ENCODE data around the gene ZCCHC9.

Gene ZCCHC9

GRCh38 chr5:81354093-81354492, 52.7 kb downstream of the ZCCHC9 start:
- Histone ChIP-seq H3K9me2 (replicated peaks; ENCODE audit: insufficient read depth, low read length) (no peaks in the 10 kb centered on the region), H3K4me2 (ENCODE audit: low read depth, low read length, poor library complexity, severe bottlenecking) (no peak overlapping the region), H2AFZ (ENCODE audit: low read depth, low read length, severe bottlenecking) (no peak overlapping the region), H3K36me3 (ENCODE audit: low read length) (no peaks in the 10 kb centered on the region), H3K27me3 (ENCODE audit: low read length) (no peaks in the 10 kb centered on the region), H3F3A (ENCODE audit: insufficient read depth) (no peaks in the 10 kb centered on the region), H3K27ac (ENCODE audit: low read depth, low read length) (no peak overlapping the region), H3K79me2 (ENCODE audit: insufficient read depth, low read length) (no peaks in the 10 kb centered on the region), H3K4me3 (ENCODE audit: insufficient read depth, low read length, poor library complexity, severe bottlenecking) (no peak overlapping the region), H3K9ac (ENCODE audit: low read length) (no peak overlapping the region), H4K20me1 (ENCODE audit: low read depth, low read length) (no peaks in the 10 kb centered on the region), H3K9me3 (ENCODE audit: insufficient read depth, low read length) (no peaks in the 10 kb centered on the region)
- TF ChIP-seq CTCF (IDR thresholded peaks at IDR 0.05; ENCODE audit: insufficient read depth, low read length, poor library complexity, severe bottlenecking) (no peak), EZH2phosphoT487 (conservative IDR thresholded peaks at IDR 0.05; ENCODE audit: low read length) (no peak)

- H3K4me3 ChIP-seq (ENCODE audit: insufficient read depth, low read length, poor library complexity, severe bottlenecking): no peak overlapping the region
- no peak overlapping the region for H3K4me2 ChIP-seq (ENCODE audit: low read depth, low read length, poor library complexity, severe bottlenecking)
- no peaks in the 10 kb centered on the region for H3K9me2 ChIP-seq (replicated peaks; ENCODE audit: insufficient read depth, low read length)
- H3K9ac ChIP-seq (ENCODE audit: low read length): no peak overlapping the region
- no peaks in the 10 kb centered on the region for H3K79me2 ChIP-seq (ENCODE audit: insufficient read depth, low read length)
- no peaks in the 10 kb centered on the region for H3K36me3 ChIP-seq (ENCODE audit: low read length)
- no peaks in the 10 kb centered on the region for H4K20me1 ChIP-seq (ENCODE audit: low read depth, low read length)
- TF ChIP-seq EZH2phosphoT487 (conservative IDR thresholded peaks at IDR 0.05; ENCODE audit: low read length) (no peak), CTCF (IDR thresholded peaks at IDR 0.05; ENCODE audit: insufficient read depth, low read length, poor library complexity, severe bottlenecking) (no peak)
- no peak overlapping the region for H2AFZ ChIP-seq (ENCODE audit: low read depth, low read length, severe bottlenecking)
- H3K27ac ChIP-seq (ENCODE audit: low read depth, low read length): no peak overlapping the region
- H3K27me3 ChIP-seq (ENCODE audit: low read length): no peaks in the 10 kb centered on the region
- H3K9me3 ChIP-seq (ENCODE audit: insufficient read depth, low read length): no peaks in the 10 kb centered on the region
- no peaks in the 10 kb centered on the region for H3F3A ChIP-seq (ENCODE audit: insufficient read depth)
Measured at GRCh38 chr5:81355291-81356251, 54.2 kb downstream of the ZCCHC9 start.

- no peaks in the 10 kb centered on the region for H3K36me3 ChIP-seq (ENCODE audit: low read length)
- no peak overlapping the region for H3K4me3 ChIP-seq (ENCODE audit: insufficient read depth, low read length, poor library complexity, severe bottlenecking)
- H3K27me3 ChIP-seq (ENCODE audit: low read length): no peaks in the 10 kb centered on the region
- H3K9me3 ChIP-seq (ENCODE audit: insufficient read depth, low read length): no peaks in the 10 kb centered on the region
- H3F3A ChIP-seq (ENCODE audit: insufficient read depth): no peaks in the 10 kb centered on the region
- H3K27ac ChIP-seq (ENCODE audit: low read depth, low read length): no peak overlapping the region
- no peak overlapping the region for H2AFZ ChIP-seq (ENCODE audit: low read depth, low read length, severe bottlenecking)
- H4K20me1 ChIP-seq (ENCODE audit: low read depth, low read length): no peaks in the 10 kb centered on the region
- no peaks in the 10 kb centered on the region for H3K79me2 ChIP-seq (ENCODE audit: insufficient read depth, low read length)
- no peaks in the 10 kb centered on the region for H3K9me2 ChIP-seq (replicated peaks; ENCODE audit: insufficient read depth, low read length)
- H3K9ac ChIP-seq (ENCODE audit: low read length): no peak overlapping the region
- TF ChIP-seq EZH2phosphoT487 (conservative IDR thresholded peaks at IDR 0.05; ENCODE audit: low read length): no peak
- no peak for TF ChIP-seq CTCF (IDR thresholded peaks at IDR 0.05; ENCODE audit: insufficient read depth, low read length, poor library complexity, severe bottlenecking)
- H3K4me2 ChIP-seq (ENCODE audit: low read depth, low read length, poor library complexity, severe bottlenecking): no peak overlapping the region
Measured at GRCh38 chr5:81359108-81359507, 57.7 kb downstream of the ZCCHC9 start.
